HT-29 (cell line): Measurements from ENCODE around the gene TCL1B. TPM values are rescaled to one million over a fixed set of nuclear protein-coding genes. Genes with fewer than 3 reads are reported as not detected.
"Not testable (repeated sequence)": the region's sequence is repeated elsewhere in the genome, so short reads cannot be mapped to it uniquely, and the experiment has no call there.

Experiments
- DNase-seq: peaks from one replicate; pipeline ENCODE4 v3.0.0-alpha.2; 2015; ENCODE audit warnings: low spot score
- total RNA-seq: library from RNA; depleted of rRNA; stranded (reverse); fragments of >200 nt; shearing (Covaris generic); gene quantifications from 2 replicates; pipeline ENCODE4 v1.2.3, GENCODE V29; 2014; rRNA removed

TCL1B gene
- total RNA-seq = not detected in 2 replicates

DNA sequence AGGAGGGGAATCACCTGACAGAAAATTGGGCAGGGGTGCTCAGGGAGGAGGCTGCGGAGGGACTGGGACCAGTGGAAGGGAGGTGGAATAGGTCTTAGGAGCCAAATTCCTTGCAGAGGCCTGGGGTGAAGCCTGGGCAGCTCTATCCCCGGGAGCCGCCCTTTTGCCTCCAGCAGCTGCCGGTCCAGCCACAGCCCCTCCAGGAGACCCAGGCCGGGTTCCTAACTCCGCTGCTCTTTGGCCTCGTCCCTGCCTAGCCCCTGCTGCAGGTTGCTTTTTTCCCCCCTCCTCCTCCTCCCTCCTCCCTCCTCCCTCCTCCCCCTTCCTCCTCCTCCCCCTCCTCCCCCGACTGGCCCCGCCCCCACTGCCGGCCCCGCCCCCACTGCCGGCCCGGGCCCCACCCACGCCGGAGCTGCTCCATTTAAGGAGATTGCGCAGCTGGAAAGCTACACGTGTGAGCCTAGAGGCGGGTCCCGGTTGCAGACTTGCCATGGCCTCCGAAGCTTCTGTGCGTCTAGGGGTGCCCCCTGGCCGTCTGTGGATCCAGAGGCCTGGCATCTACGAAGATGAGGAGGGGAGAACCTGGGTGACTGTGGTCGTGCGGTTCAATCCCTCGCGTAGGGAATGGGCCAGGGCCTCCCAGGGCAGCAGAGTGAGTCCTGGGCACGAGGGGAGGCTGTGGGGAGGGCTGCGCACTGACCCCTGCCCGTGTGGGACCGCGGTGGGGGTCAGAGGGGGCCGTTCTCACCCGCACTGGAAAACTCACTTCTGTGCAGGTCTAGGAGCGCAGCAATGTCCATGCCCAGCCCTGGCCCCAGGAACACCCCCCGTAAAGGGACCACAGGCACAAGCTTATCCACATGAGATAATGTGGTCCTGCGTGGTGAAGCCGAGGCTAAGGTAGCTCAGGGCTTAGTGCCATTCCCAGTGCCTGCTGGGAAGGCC is at the start of gene TCL1B:
Gene TCL1B, plus strand, starts transcription at position 449 of the 945 bp plus-strand sequence. Its CDS starts 42 bp downstream, at position 491.
- DNase-seq = no peak

DNA sequence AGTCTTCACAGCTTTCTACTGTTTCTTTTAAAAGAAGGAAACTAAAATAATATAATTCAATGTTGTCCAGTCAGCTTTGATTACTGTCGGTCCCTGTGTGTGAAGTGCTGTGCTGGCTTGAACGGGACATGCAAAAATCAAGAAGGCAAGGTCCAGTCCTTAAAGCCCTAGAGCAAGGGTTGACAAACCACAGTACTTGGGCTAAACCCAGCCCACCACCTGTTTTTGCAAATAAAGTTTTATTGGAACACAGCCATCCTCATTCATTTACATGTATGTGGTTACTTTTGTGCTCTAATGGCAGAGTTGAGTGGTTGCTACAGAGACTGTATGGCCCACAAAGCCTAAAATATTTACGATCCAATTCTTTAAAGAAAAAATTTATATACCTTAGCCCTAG is 41.2 kb upstream of the TCL1B start:
- no peak for DNase-seq

DNA sequence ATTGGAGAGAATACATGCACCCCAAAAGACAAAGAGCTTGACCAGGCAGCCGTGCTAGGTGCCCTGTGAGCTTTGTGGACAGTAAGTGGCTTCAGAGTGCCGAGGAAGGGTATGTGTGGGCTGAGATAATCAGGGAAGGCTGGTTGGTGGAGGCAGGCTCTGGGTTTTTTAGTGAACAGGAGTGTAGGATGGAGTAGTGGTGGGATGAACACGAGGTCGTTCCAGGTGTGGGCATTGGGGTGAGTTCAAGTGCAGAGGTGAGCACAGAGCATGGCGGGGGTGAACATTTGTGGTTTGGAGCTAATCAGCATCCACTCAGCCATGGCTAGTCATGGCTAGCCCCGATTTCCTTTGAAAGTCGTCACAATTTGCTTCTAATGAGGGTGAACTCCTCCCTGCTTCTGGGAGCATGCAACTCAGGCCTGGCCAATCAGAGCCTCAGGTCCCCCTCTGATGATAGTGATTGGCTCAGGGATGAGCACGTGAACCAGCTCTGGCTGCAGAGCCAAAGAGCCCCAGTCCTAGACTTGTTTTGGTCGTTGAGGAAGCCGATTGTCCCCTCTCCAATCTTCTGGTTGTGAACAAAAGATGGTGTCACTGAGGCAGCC is 40.7 kb upstream of the TCL1B start:
- DNase-seq = no peak

DNA sequence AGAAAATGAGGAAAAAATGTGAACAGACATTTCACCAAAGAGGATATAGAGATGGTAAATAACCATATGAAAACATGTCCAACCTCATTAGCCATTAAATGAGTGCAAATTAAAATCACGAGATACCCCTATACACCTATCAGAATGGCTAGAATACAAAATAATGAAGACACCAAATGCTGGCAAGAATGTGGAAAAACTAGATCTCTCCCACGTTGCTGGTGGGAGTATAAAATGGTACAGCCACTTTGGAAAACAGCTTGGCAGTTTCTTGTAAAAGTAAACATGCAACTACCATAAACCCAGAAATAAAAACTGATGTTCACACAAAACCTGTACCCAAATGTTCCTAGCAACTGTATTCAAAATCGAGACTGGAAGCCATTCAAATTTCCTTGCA is 38.3 kb upstream of the TCL1B start:
- no peak for DNase-seq

GRCh38 chr14:95649230-95649629 is 37.0 kb upstream of the TCL1B start:
- DNase-seq = no peak

DNA sequence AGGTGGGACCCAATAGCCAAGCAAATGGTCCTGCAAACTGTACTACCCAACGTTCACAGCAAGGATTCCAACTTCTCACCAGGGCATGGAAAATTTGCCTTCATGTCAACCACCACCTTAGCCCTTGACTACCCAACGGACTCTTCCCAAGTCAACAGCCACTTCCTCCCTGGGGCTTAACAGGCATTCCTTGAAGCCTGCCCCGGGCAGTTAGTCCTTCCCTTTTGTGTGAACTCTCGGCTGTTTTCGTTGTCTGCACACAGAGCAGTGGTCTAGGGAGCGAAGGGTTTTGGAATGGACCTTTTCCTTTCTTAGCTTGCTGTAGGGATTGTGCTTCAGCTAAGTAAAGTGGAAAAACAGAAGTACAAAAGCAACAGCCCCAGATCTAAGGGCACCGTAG is 35.2 kb upstream of the TCL1B start:
- no peak for DNase-seq

DNA sequence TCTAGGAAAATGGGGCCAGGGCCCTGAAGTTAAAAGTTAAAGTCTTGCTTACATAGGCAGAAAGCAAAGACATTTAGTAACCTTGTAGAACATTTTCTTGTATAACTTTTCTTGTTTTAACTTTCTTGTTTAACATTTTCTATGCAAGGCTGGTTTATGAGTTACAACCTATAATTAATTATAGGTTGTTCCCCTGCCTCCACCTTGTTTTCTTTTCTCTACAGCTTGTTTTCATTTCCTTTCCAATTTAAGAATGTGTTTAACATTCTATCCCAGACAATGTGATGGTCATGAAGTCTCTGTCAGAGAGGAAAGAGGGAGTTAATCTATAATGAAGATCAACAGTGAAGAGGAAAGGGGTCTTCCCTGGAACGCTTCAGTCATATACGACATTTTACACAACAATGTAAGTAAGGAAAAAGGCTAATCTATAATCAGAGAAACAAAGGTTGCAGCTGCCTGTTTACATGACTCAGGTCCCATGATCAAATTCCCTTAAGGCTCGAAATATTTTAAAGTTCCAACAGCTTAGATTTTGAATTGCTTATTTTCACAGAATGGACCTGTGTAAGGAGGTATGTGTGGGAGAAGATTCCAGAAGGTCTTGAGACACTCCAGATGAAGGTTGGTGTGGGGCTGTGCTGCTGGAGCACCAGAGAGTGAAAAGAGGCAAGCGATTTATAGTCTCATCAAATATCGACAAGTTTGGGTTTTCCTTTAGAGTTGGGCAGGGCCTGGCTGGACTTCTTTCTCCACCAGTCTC is 34.2 kb upstream of the TCL1B start:
- no peak for DNase-seq

DNA sequence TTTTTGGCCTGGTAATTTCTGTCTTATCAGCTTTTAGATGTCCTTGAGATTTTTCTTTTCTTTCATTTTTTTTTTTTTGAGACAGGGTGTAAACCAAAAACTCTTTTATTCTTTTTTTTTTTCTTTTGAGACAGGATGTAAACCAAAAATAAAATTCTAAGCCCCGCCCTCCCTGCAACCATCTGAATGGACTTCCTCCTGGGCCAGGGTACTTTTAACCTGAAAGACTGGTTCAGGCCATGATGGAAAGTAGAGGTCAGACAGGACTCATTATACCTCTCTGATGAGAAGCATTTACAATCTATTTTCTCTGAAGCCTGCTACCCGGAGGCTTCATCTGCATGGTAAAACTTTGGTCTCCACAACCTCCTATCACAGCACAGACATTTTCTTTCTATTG is 33.5 kb upstream of the TCL1B start:
- no peak for DNase-seq

DNA sequence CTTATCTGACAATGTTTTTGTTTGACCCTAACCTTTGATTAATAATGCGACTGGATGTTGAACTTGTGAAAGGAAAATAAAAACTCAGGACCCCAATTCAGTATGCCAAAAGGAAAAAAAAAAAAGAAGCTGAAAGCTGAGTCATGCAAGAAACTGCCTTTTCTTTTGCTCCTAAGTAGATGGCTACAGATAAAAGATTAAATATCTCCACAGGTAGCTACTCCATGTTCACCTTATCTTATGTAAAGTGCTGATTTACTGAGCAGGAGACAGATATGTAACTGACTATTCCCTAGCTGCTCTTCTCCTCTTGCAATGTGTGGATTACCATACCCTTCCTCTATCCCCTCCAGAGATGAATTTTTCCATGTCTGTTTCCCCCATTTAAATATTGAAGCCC is 30.8 kb upstream of the TCL1B start:
- no peak for DNase-seq

DNA sequence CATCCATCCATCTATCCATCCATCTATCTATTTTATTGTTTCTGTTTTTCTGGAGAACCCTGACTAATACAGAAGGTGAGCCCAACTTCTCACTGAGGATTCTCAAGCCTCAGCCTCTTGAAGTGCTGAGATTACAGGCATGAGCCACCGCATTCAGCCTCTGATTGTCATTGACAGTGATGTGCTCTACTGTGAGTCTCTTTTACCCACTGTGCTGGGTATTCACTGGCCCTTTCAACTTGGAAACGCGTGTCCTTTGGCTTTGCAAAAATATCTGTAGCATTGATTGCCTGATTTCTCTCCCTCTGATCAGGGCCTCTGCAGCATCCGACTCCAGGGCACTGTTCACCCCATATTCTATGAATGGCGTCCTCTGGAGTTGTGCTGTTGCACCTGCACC is 29.6 kb upstream of the TCL1B start:
- DNase-seq = no peak

- no peak for DNase-seq
These were observed 28.8 kb upstream of the TCL1B start for GRCh38 chr14:95657454-95657853.

DNA sequence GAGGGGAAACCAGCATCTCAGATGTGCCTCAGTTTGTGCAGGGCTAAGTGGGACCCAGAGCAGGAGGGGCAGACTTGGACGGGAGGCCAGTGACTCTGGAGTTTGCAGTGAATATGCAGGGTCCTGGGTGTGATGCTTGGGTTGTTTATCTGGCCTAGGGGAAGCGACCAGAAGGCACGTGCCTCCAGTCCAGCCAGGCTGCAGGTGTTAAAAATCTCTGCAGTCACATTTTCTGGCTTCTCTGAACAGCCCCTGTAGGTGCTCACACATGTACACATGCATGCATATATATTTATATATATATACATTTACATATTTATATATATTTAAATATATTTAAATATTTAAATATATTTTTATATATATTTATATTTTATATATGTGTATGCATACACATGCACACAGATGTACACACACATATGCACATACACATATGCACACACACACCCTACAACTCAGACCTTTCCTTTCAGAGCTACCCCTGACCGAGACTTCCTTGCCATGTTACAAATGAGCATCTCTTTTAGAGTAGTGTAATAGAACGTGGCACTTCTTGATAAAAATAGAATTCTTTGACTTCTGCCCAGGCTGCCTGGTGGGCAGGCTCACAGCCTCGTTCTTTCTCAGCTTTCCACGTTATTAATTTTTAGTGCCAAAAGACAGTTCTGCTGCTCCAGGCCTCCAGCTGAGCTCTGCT is 26.8 kb upstream of the TCL1B start:
- no peak for DNase-seq

- no peak for DNase-seq
These were observed 26.2 kb upstream of the TCL1B start for GRCh38 chr14:95659990-95660385.

- no peak for DNase-seq
These were observed 25.3 kb upstream of the TCL1B start for GRCh38 chr14:95660651-95661515.

DNA sequence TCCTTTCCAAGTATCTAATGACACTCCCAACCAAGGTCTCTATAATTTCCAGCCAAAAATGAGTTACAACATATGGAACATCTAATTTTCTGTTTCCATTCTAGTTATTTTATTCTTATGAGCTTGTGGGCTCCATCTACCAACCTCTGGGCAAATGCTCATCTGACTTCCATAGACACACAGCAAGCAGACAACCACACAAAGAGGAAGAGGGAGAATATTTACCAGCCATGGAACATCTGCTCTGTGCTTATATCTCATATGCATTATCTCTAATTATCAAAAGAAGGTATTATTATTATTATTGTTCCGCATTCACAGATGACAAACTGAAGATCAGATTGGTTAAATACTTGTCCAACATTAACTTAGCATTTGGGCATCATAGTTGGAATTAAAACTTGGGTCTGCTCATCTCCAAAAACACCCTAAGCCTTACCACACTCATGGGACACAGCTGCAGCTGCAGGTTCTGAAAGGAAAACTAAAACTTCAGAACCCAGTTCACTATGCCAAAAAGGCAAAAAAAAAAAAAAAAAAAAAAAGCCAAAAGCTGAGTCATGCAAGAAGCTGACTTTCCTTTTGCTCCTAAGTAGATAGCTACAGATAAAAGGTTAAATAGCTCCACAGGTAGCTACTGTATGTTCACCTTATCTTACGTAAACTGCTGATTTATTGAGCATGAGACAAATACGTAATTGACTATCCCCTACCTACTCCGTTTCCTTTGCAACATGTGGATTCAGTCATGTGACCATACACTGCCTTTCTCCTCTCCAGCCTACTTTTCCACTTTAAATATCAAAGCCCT is 23.6 kb upstream of the TCL1B start:
- DNase-seq = no peak

DNA sequence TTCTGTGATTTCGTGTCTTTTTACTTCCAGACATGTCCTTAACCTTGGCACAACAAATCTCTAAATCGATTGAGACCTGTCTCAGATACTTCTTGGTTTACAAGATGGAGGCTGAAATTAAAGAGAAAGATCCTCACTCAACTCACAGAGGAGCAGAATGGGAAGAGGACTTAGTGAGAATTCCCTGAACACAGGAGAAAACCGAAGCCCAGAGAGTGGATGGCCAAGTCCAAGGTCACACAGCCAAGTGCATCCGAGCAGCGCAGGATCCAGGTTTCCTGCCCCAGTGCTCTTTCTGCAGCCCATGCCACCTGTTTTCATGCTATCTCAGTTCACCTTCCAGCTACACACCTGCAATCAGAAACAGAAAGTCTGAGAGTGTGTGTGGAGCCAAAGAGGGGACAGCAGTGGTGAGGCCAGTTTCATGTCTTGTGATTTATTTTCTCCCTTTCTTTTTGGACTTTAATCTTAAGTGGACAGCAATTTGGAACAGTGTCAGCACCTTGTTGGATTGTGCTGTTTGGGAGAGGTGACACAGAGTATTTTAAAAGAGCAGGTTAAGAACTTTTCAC is 22.9 kb upstream of the TCL1B start:
- DNase-seq = no peak

- no peak for DNase-seq
These were observed 22.2 kb upstream of the TCL1B start for GRCh38 chr14:95664066-95664465.

DNA sequence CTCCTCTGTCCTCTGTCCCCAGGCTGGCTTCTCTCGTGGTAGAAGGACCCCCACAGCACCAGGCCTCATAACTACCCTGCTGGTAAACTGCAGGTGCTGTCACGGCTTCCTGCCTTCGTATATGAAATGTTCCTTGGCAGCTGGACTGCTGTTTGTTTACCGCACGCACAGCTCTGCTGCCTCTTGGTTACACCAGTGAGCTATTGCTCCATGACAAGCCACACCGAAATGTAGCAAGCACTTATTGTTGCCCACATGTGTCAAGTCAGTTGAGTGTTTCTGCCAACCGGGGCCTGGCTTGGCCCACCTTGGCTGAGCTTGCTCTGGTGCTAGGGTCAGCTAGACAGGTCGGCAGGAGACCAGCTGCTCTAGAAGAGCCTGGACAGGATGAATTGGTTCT is 21.7 kb upstream of the TCL1B start:
- no peak for DNase-seq

GRCh38 chr14:95665530-95665929 is 20.7 kb upstream of the TCL1B start:
- not testable (repeated sequence) for DNase-seq
